Thyroid gland (tissue), 4 donors: ENCODE measurements around the gene MYEOV. TPM values are rescaled to one million over a fixed set of nuclear protein-coding genes. Genes with fewer than 3 reads are reported as not detected.

Experiments
- DNase-seq, 2 donors: peaks; one replicate each; pipeline ENCODE4 v3.0.0-alpha.2; 2019
- H3K27ac ChIP-seq, 3 donors: fragments of 200-600 bp; sonication (generic); 1 replicate in 2 of 3; 2 replicates in 1 of 3; pipeline ENCODE4 v1.5.1; 2016 to 2019; ENCODE audit warnings: mild to moderate bottlenecking in 1 of 3, moderate library complexity in 1 of 3
- H3K27me3 ChIP-seq: fragments of 200-600 bp; sonication (generic); one replicate; pipeline ENCODE4 v1.5.1; 2019
- H3K36me3 ChIP-seq, 2 donors: fragments of 200-600 bp; sonication (generic); one replicate each; pipeline ENCODE4 v1.5.1; 2016 to 2019
- H3K4me1 ChIP-seq, 2 donors: fragments of 200-600 bp; sonication (generic); one replicate each; pipeline ENCODE4 v1.5.1; 2017 to 2019
- H3K4me3 ChIP-seq, 3 donors: fragments of 200-600 bp; sonication (generic); replicated peaks in 1 of 3; 1 replicate in 2 of 3; 2 replicates in 1 of 3; pipeline ENCODE4 v1.5.1; 2016; ENCODE audit warnings: mild to moderate bottlenecking in 1 of 3
- H3K9me3 ChIP-seq: fragments of 200-600 bp; sonication (generic); one replicate; pipeline ENCODE4 v1.5.1; 2017
- POLR2A ChIP-seq, 2 donors: fragments of 450-650 bp; IDR thresholded peaks; one replicate each; pipeline ENCODE4 v1.6.1; 2017; ENCODE audit warnings: antibody characterized with exemption in 2 of 2, mild to moderate bottlenecking in 2 of 2, moderate library complexity in 1 of 2
- whole genome bisulfite sequencing, 2 donors: methylation state at CpG; one replicate each; pipeline ENCODE4 v1.1.5; 2017; 5-methylcytosine and 5-hydroxymethylcytosine counted together
- intact Hi-C: fragments of 100-400 bp; cut with DNase I; formaldehyde crosslinking; loops from one replicate; pipeline ENCODE4 v1.15.1; 2023
- total RNA-seq, 4 donors: library from RNA; depleted of rRNA; stranded (reverse); fragments of >200 nt; gene quantifications; one replicate each; pipeline ENCODE4 v1.2.3, GENCODE V29; 2016
- TF ChIP-seq, protein P1 (sequence below), 6 experiments: fragments of 200-600 bp in 3 of 6; fragments of 450-650 bp in 3 of 6; sonication (generic) in 3 of 6; IDR thresholded peaks; one replicate each; pipeline ENCODE4 v1.5.1; 2016 to 2019; ENCODE audit warnings: antibody characterized with exemption in 6 of 6, mild to moderate bottlenecking in 2 of 6, inconsistent platforms in 1 of 6, moderate library complexity in 1 of 6

MYEOV gene
- total RNA-seq, 4 donors from 2014 or later = 0.42 to 2.6 (median 0.68) TPM; not detected in 1

DNA sequence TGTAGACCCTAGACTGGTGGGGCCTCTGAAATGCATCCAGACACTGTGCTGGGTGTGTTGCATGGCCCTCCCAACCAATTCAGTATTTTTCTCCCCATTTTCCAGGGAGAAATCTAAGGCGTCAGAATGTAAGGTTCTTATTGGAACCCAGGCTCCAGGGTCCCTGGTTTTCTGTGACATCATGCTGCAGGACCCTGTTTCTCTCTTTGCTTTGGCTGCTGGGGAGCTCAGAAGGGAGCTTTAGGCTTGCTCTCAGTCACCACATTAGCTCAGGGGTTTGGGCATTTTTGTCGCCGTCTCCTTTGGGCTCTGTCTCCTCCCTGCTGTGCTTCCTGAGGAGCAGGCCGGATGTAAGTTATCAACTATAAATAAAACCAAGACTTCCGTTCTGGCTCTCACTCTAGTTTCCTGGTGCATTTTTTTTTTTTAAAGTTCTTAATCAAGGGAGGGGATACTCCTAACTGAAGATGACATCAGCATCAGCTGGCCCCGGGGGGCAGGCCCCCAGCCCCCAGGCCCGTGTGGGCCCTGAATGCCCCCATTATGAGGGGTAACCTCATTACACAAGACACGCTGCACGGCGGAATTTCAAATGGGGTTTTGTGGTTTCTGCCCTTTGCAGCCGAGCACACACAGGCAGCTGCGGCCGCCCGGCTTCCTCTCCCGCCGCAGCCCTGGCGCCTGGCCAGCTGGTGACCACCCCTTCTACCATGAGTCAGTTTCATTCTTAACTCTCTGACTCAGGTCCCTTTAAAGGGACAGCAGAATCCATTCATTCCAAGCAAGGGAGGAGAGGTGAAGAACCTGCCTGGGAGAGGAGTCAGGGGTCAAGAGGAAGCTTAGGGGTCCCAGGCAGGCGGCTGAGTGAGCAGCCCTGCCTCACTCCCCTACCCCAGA is 3.2 kb downstream of the MYEOV start:
- Histone ChIP-seq H3K27ac (peak overlapping the region; percentile 72 to 84 (median 73)), H3K4me1 (peaks cover 16 to 61% of the 10 kb centered on the region in 2 donors), H3K36me3 (no peaks in the 10 kb centered on the region), H3K4me3 (no peak overlapping the region), H3K27me3 (no peaks in the 10 kb centered on the region), H3K9me3 (no peaks in the 10 kb centered on the region)
- DNase-seq = peak; percentile 75 to 83
- intact Hi-C loops = loop anchor here (10.0 kb wide), 1 partner anchor 192 kb away; no protein-coding TSS in a partner anchor
- WGBS, 2 donors = 28 to 31% methylated on average over 17 of the region's 18 CpGs
- no peak for TF ChIP-seq POLR2A (IDR thresholded peaks at IDR 0.05)
- TF ChIP-seq, protein P1, sequence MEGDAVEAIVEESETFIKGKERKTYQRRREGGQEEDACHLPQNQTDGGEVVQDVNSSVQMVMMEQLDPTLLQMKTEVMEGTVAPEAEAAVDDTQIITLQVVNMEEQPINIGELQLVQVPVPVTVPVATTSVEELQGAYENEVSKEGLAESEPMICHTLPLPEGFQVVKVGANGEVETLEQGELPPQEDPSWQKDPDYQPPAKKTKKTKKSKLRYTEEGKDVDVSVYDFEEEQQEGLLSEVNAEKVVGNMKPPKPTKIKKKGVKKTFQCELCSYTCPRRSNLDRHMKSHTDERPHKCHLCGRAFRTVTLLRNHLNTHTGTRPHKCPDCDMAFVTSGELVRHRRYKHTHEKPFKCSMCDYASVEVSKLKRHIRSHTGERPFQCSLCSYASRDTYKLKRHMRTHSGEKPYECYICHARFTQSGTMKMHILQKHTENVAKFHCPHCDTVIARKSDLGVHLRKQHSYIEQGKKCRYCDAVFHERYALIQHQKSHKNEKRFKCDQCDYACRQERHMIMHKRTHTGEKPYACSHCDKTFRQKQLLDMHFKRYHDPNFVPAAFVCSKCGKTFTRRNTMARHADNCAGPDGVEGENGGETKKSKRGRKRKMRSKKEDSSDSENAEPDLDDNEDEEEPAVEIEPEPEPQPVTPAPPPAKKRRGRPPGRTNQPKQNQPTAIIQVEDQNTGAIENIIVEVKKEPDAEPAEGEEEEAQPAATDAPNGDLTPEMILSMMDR (IDR thresholded peaks at IDR 0.05) = no peak

DNA sequence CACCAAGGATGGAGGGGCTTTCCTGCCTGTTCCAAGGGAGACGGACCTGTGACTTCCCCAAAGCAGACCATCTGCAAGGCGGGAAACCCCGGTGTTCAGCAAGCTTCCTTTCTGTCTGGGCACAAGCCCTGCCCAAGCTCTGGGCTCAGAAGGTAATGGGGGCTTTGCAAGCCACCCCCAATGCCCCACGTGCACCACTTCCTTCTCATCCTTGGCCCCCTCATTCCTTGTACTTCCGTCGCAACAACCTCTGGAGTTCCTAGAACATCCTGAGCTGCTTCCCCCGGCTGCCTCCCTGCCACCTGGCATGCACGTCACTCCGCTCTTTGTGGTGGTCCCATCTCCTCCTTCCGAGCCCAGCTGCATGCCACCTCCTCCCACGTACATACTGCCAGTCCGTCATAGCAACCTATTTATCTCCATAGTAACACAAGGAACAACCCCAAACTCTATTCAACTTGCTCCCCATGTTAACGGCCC is 3.9 kb downstream of the MYEOV start:
- Histone ChIP-seq H3K4me3 (no peak overlapping the region), H3K36me3 (no peaks in the 10 kb centered on the region), H3K4me1 (peaks cover 16 to 65% of the 10 kb centered on the region in 2 donors), H3K27ac (peak overlapping the region; percentile 72 to 84 (median 73)), H3K9me3 (no peaks in the 10 kb centered on the region), H3K27me3 (no peaks in the 10 kb centered on the region)
- no peak for DNase-seq
- intact Hi-C loops = loop anchor here (10.0 kb wide), 1 partner anchor 193 kb away; no protein-coding TSS in a partner anchor
- no peak for TF ChIP-seq POLR2A (IDR thresholded peaks at IDR 0.05)
- TF ChIP-seq, protein P1 (IDR thresholded peaks at IDR 0.05) = no peak
- 80 to 86% methylated on average over 13 of the region's 13 CpGs for WGBS, 2 donors

DNA sequence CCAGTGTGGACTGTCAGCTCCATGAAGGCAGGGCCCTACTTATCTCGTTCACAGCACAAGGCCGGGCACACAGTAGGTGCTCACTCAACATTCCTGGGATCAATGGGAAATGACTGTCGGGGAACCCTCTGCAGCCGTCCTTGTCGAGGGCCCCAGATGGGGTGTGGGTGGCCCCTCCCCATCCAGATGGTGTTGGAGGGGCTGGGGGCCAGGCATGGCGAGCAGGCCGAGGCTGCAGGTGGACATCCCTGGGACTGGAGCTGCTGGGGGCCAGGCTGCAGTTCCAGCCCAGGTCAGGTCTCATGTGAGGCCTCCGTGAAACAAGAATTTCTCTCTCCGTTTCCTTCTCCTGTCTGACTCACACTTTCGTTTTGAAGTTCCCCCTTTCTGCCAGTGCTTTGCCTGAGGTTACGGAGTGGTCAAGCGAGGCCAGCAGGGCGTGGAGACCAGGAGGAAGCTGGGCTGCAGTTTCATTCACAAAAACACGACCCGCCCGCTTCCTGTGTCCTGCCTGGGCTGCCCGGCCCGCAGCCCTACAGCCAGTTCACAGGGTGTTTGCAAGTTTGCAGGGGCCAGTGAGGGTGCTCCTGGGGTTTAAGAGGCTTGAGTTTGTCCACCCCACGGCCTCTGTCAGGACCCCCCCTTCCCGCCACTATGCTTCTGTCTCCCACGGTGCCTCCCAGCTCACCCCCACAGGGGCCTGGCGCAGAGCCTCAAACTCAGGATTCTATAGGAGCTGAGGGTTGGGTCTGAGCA is 4.5 kb downstream of the MYEOV start:
- H3K4me1 ChIP-seq = peaks cover 16 to 65% of the 10 kb centered on the region in 2 donors

DNA sequence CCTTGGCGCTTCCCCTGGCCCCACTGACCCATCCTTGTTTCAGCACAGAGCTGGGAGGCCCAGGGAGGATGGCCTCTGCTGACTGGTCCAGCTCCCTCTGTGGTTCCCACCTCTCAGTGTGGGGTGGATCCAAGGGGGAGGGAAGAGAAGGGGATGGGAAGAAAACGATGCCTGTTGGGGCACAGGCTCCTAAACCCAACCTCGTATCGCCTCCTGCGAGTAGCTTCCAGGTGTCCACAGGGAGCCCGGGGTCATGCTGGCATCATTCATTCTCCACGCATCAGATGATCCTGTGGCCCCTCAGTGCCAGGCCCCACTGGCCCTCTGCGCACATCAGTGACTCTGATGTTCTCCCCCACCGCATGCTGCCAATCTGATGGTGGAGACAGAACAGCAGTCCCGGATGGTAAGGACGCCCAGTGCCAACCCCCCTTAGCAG is 5.1 kb downstream of the MYEOV start:
- Histone ChIP-seq H3K4me3 (no peak overlapping the region), H3K36me3 (no peaks in the 10 kb centered on the region), H3K27ac (peak overlapping the region in 2 of 3 donors; percentile 72 to 84), H3K4me1 (peaks cover 16 to 62% of the 10 kb centered on the region in 2 donors), H3K9me3 (no peaks in the 10 kb centered on the region), H3K27me3 (no peaks in the 10 kb centered on the region)
- DNase-seq = no peak
- intact Hi-C loops = loop anchor here (10.0 kb wide), 1 partner anchor 194 kb away; no protein-coding TSS in a partner anchor
- 84 to 88% methylated on average over 11 of the region's 11 CpGs for WGBS, 2 donors
- TF ChIP-seq, protein P1 (IDR thresholded peaks at IDR 0.05) = no peak
- TF ChIP-seq POLR2A (IDR thresholded peaks at IDR 0.05) = no peak

More for the DNA sequence above, 4.5 kb downstream of the MYEOV start:
- peak; percentile 85 to 86 for DNase-seq
- H3K27me3 ChIP-seq = no peaks in the 10 kb centered on the region
- H3K36me3 ChIP-seq = no peaks in the 10 kb centered on the region
- intact Hi-C loops = loop anchor here (10.0 kb wide), 1 partner anchor 194 kb away; no protein-coding TSS in a partner anchor
- H3K4me3 ChIP-seq = no peak overlapping the region
- 27 to 35% methylated on average over 16 to 22 of the region's 22 CpGs for WGBS, 2 donors
- no peaks in the 10 kb centered on the region for H3K9me3 ChIP-seq
- H3K27ac ChIP-seq = peak overlapping the region; percentile 72 to 84 (median 73)
- TF ChIP-seq, protein P1 (IDR thresholded peaks at IDR 0.05) = no peak
- TF ChIP-seq POLR2A (IDR thresholded peaks at IDR 0.05) = no peak
